H1 (cell line): ENCODE results near the gene SEMA3A. TPM values are rescaled to one million over a fixed set of nuclear protein-coding genes. Genes with fewer than 3 reads are reported as not detected.

Source experiments
- CTCF ChIA-PET: fragments of 300-600 bp; sonication (Branson Sonifier 250); formaldehyde crosslinking; loops from one replicate; lab custom pipeline; 2021; ENCODE audit not compliant: partially characterized antibody; lab: Charles Lee
- POLR2A ChIA-PET: fragments of 300-600 bp; sonication (Branson Sonifier 250); formaldehyde crosslinking; loops from one replicate; lab custom pipeline; 2021; ENCODE audit warnings: inconsistent platforms; ENCODE audit not compliant: partially characterized antibody; lab: Charles Lee
- DNase-seq, 2 experiments: peaks; one replicate each; pipeline versions ENCODE4 v3.0.0 to v3.0.0-alpha.2; 2010 to 2022; ENCODE audit warnings: low spot score in 2 of 2, low read depth in 1 of 2, mixed read lengths in 1 of 2
- FAIRE-seq: peaks from 2 replicates; lab custom pipeline; 2011; peaks lifted over from hg19 to GRCh38; lab: Jason Lieb, UNC
- H2AFZ ChIP-seq: 2 replicates; pipeline ENCODE4 v1.8.1; 2012; ENCODE audit warnings: low read length, inconsistent platforms
- H2AK5ac ChIP-seq: 2 replicates; pipeline ENCODE4 v1.6.1; 2013; ENCODE audit warnings: low read depth, low read length
- H2BK120ac ChIP-seq: replicated peaks from 2 replicates; pipeline ENCODE3; 2013; ENCODE audit warnings: low read depth, low read length, inconsistent platforms
- H2BK12ac ChIP-seq: 2 replicates; pipeline ENCODE4 v1.6.1; 2013; ENCODE audit warnings: low read depth, low read length
- H2BK15ac ChIP-seq: 2 replicates; pipeline ENCODE4 v1.6.1; 2013; ENCODE audit warnings: low read length
- H2BK20ac ChIP-seq: 2 replicates; pipeline ENCODE4 v1.6.1; 2013; ENCODE audit warnings: low read length
- H2BK5ac ChIP-seq: 2 replicates; pipeline ENCODE4 v1.6.1; 2013; ENCODE audit warnings: low read depth, low read length
- H3K14ac ChIP-seq: 2 replicates; pipeline ENCODE4 v1.6.1; 2013; ENCODE audit warnings: inconsistent platforms; ENCODE audit not compliant: insufficient read length
- H3K18ac ChIP-seq: 2 replicates; pipeline ENCODE4 v1.6.1; 2013; ENCODE audit warnings: low read length; ENCODE audit errors: extremely low read depth
- H3K23ac ChIP-seq: 2 replicates; pipeline ENCODE4 v1.6.1; 2013; ENCODE audit warnings: inconsistent platforms; ENCODE audit not compliant: insufficient read length
- H3K23me2 ChIP-seq: 2 replicates; pipeline ENCODE4 v1.6.1; 2013; ENCODE audit warnings: low read depth, low read length
- H3K27ac ChIP-seq: 2 replicates; pipeline ENCODE4 v1.6.1; 2011; ENCODE audit warnings: low read depth, low read length, inconsistent platforms
- H3K27me3 ChIP-seq, 4 experiments: replicated peaks in 1 of 4; 1 replicate in 1 of 4; 2 replicates in 3 of 4; pipeline versions ENCODE4 v1.6.1 to v1.8.1; 2011 to 2013; ENCODE audit warnings: low read length in 3 of 4, mild to moderate bottlenecking in 3 of 4, inconsistent platforms in 2 of 4, mixed read lengths in 2 of 4, moderate library complexity in 1 of 4; ENCODE audit not compliant: control insufficient read depth in 3 of 4, insufficient read depth in 3 of 4; ENCODE audit errors: extremely low read depth in 1 of 4
- H3K36me3 ChIP-seq, 4 experiments: 2 replicates each; pipeline versions ENCODE4 v1.6.1 to v1.8.1; 2011 to 2013; ENCODE audit warnings: mild to moderate bottlenecking in 4 of 4, low read length in 3 of 4, moderate library complexity in 2 of 4, control low read depth in 1 of 4, inconsistent platforms in 1 of 4; ENCODE audit not compliant: insufficient read depth in 4 of 4, control insufficient read depth in 2 of 4
- H3K4ac ChIP-seq: replicated peaks from 2 replicates; pipeline ENCODE3; 2013; ENCODE audit warnings: low read length, low read depth, mixed read lengths, inconsistent platforms; ENCODE audit not compliant: insufficient read length
- H3K4me1 ChIP-seq, 4 experiments: replicated peaks in 1 of 4; 1 replicate in 1 of 4; 2 replicates in 3 of 4; pipeline versions ENCODE4 v1.6.1 to v1.8.1; 2011 to 2013; ENCODE audit warnings: low read length in 3 of 4, inconsistent platforms in 2 of 4, mixed read lengths in 1 of 4; ENCODE audit not compliant: insufficient read depth in 4 of 4, control insufficient read depth in 3 of 4
- H3K4me2 ChIP-seq, 2 experiments: 2 replicates each; pipeline versions ENCODE4 v1.6.1 to v1.8.1; 2011 to 2013; ENCODE audit warnings: low read depth in 2 of 2, low read length in 2 of 2, control low read depth in 1 of 2, inconsistent platforms in 1 of 2, mild to moderate bottlenecking in 1 of 2; ENCODE audit not compliant: insufficient read depth in 1 of 2
- H3K4me3 ChIP-seq, 4 experiments: fragments of 200-600, 300-600 bp in 1 of 4; sonication (generic), shearing (Covaris generic), sonication (Bioruptor Twin) in 1 of 4; 2 replicates each; pipeline versions ENCODE4 v1.5.1 to v1.8.1; 2011 to 2016; ENCODE audit warnings: low read length in 4 of 4, low read depth in 3 of 4, control low read depth in 2 of 4, inconsistent platforms in 2 of 4, mild to moderate bottlenecking in 2 of 4, mixed read lengths in 1 of 4, moderate library complexity in 1 of 4; ENCODE audit not compliant: insufficient read depth in 2 of 4; ENCODE audit errors: extremely low read depth in 1 of 4
- H3K56ac ChIP-seq: replicated peaks from 2 replicates; pipeline ENCODE3; 2013; ENCODE audit warnings: low read depth, mild to moderate bottlenecking, mixed read lengths, low read length, inconsistent platforms; ENCODE audit not compliant: insufficient read length
- H3K79me1 ChIP-seq: 2 replicates; pipeline ENCODE4 v1.6.1; 2013; ENCODE audit warnings: low read depth, low read length, control low read depth
- H3K79me2 ChIP-seq, 2 experiments: 2 replicates each; pipeline versions ENCODE4 v1.6.1 to v1.8.1; 2012 to 2013; ENCODE audit warnings: low read length in 2 of 2, mild to moderate bottlenecking in 2 of 2, inconsistent platforms in 1 of 2; ENCODE audit not compliant: insufficient read depth in 2 of 2, control insufficient read depth in 1 of 2
- H3K9ac ChIP-seq, 4 experiments: replicated peaks in 1 of 4; 1 replicate in 1 of 4; 2 replicates in 3 of 4; pipeline versions ENCODE4 v1.6.1 to v1.8.1; 2011 to 2013; ENCODE audit warnings: low read depth in 3 of 4, low read length in 3 of 4, control low read depth in 2 of 4, mild to moderate bottlenecking in 2 of 4, moderate library complexity in 2 of 4, inconsistent platforms in 1 of 4; ENCODE audit errors: extremely low read depth in 1 of 4
- H3K9me3 ChIP-seq, 2 experiments: 2 replicates each; pipeline versions ENCODE4 v1.6.1 to v1.8.1; 2012 to 2013; ENCODE audit warnings: mild to moderate bottlenecking in 2 of 2, moderate library complexity in 2 of 2, control low read depth in 1 of 2, inconsistent platforms in 1 of 2, low read depth in 1 of 2, low read length in 1 of 2, mixed read lengths in 1 of 2; ENCODE audit not compliant: insufficient read depth in 2 of 2
- H4K20me1 ChIP-seq, 2 experiments: replicated peaks in 1 of 2; 2 replicates each; pipeline versions ENCODE3 to v1.8.1; 2011 to 2013; ENCODE audit warnings: inconsistent platforms in 2 of 2, low read length in 2 of 2, mild to moderate bottlenecking in 1 of 2; ENCODE audit not compliant: insufficient read depth in 2 of 2, control insufficient read depth in 1 of 2
- H4K5ac ChIP-seq: 2 replicates; pipeline ENCODE4 v1.6.1; 2013; ENCODE audit warnings: low read length, low read depth, mixed read lengths, inconsistent platforms; ENCODE audit not compliant: insufficient read length
- H4K8ac ChIP-seq: 2 replicates; pipeline ENCODE4 v1.8.0; 2013; ENCODE audit warnings: mild to moderate bottlenecking, moderate library complexity, low read length, inconsistent platforms; ENCODE audit not compliant: insufficient read depth; ENCODE audit errors: extremely low read depth
- H4K91ac ChIP-seq: replicated peaks from 2 replicates; pipeline ENCODE3; 2013; ENCODE audit warnings: low read length, mixed read lengths, inconsistent platforms; ENCODE audit not compliant: insufficient read length
- BCL11A ChIP-seq, 2 experiments: IDR thresholded peaks; one replicate each; pipeline ENCODE4 v1.6.1; 2011; ENCODE audit warnings: low read depth in 2 of 2, low read length in 2 of 2, mild to moderate bottlenecking in 2 of 2
- EGR1 ChIP-seq: IDR thresholded peaks from 2 replicates; pipeline ENCODE4 v1.6.1; 2011; ENCODE audit warnings: low read depth, low read length, borderline replicate concordance
- PHF8 ChIP-seq: fragments of 200-600 bp; sonication (generic); conservative IDR thresholded peaks from 2 replicates; pipeline ENCODE4 v1.7.1; 2012; ENCODE audit warnings: low read depth, mild to moderate bottlenecking, inconsistent platforms, low read length, moderate library complexity
- WGBS, 2 experiments: shearing (Covaris generic) in 1 of 2; methylation state at CpG; one replicate each; pipeline versions ENCODE4 v1.1.6 to v1.1.7; 2013 to 2015; ENCODE audit warnings: low lambda C conversion rate in 2 of 2, mixed read lengths in 2 of 2, inconsistent platforms in 1 of 2, low coverage in 1 of 2, missing lambda C conversion rate in 1 of 2; ENCODE audit not compliant: insufficient replicate concordance in 2 of 2, insufficient coverage in 1 of 2, insufficient read length in 1 of 2; ENCODE audit errors: extremely low coverage in 1 of 2, missing lambda C conversion rate in 1 of 2; 5-methylcytosine and 5-hydroxymethylcytosine counted together
- polyA plus RNA-seq, 7 experiments: library from polyadenylated mRNA; depleted of rRNA in 3 of 7; stranded (reverse) in 5 of 7; unstranded in 2 of 7; fragments of >200 nt in 5 of 7; fragments of 200-250 nt in 2 of 7; gene quantifications; 1 replicate in 5 of 7; 2 replicates in 1 of 7; 4 replicates in 1 of 7; pipeline versions ENCODE4 v1.2.1 to v1.2.3, GENCODE V29; 2011 to 2013; ENCODE audit warnings: missing spikeins in 2 of 7, mixed read lengths in 2 of 7
- total RNA-seq: library from RNA; stranded (reverse); fragmentation: NEBNext Ultra II Directional; extraction: Animal tissue kit (Norgen Biotek cat#: 25700); gene quantifications from 2 replicates; pipeline ENCODE4 v1.2.1, GENCODE V29; 2021

The SEMA3A gene
- total and polyA plus RNA-seq, 2 of the 8 experiments (the other 6 are each of a cell fraction or from before 2014, with no cell fraction given), result 8.1 to 45.9 TPM

GRCh38 chr7:84105586-84105985, 89.0 kb downstream of the SEMA3A start:
- Histone ChIP-seq H4K5ac (no peak overlapping the region), H3K14ac (no peak overlapping the region), H2BK5ac (no peak overlapping the region), H3K18ac (no peak overlapping the region), H3K79me1 (no peaks in the 10 kb centered on the region), H3K4ac (no peak overlapping the region), H3K27ac (no peak overlapping the region), H4K8ac (no peak overlapping the region), H2BK15ac (no peak overlapping the region), H2AFZ (no peak overlapping the region), H3K23ac (no peak overlapping the region), H3K27me3 (no peaks in the 10 kb centered on the region), H2AK5ac (no peak overlapping the region), H3K4me2 (no peak overlapping the region), H3K4me1 (peaks cover 4 to 25% (median 7%) of the 10 kb centered on the region in 4 experiments; a peak in 6 of 7 replicates), H3K23me2 (no peaks in the 10 kb centered on the region), H4K20me1 (no peaks in the 10 kb centered on the region), H4K91ac (no peak overlapping the region), H2BK20ac (no peak overlapping the region), H2BK120ac (no peak overlapping the region), H3K56ac (no peak overlapping the region), H3K9me3 (no peaks in the 10 kb centered on the region), H3K9ac (no peak overlapping the region), H3K79me2 (0 out of 4 replicates have a peak, but pooled peaks cover 0 to 4% of the 10 kb centered on the region in 2 experiments), H3K36me3 (peaks cover 0 to 5% (median 0%) of the 10 kb centered on the region in 4 experiments; a peak in 1 of 8 replicates), H2BK12ac (no peak overlapping the region), H3K4me3 (no peak overlapping the region)
- CTCF ChIA-PET, result no interaction called here
- no peak for TF ChIP-seq EGR1
- no peak for TF ChIP-seq BCL11A (IDR thresholded peaks at IDR 0.05; ENCODE audit: low read depth in 2 of 2, low read length in 2 of 2)
- no peak for TF ChIP-seq PHF8
- FAIRE-seq (no peak), DNase-seq (no peak)
- 29% methylated on average over 1 of the region's 1 CpG; no CpG with 5 or more reads in 1 of the 2 experiments for WGBS, 2 experiments
- POLR2A ChIA-PET, result no interaction called here
